Liver (tissue), 9 donors: Measurements from ENCODE around the gene PCSK1. TPM values are rescaled to one million over a fixed set of nuclear protein-coding genes. Genes with fewer than 3 reads are reported as not detected.

Experiments
- DNase-seq: peaks from one replicate; pipeline ENCODE4 v3.0.0-alpha.2; 2017; ENCODE audit warnings: low spot score
- H3K27ac ChIP-seq, 2 donors: one replicate each; pipeline ENCODE4 v1.7.0; 2013; ENCODE audit warnings: inconsistent platforms in 2 of 2, low read length in 2 of 2, control low read depth in 1 of 2, low read depth in 1 of 2, mild to moderate bottlenecking in 1 of 2
- H3K27me3 ChIP-seq, 4 donors: one replicate each; pipeline versions ENCODE4 v1.6.1 to v1.7.0; 2013; ENCODE audit warnings: low read length in 3 of 4, inconsistent platforms in 1 of 4, mild to moderate bottlenecking in 1 of 4, moderate library complexity in 1 of 4; ENCODE audit not compliant: control insufficient read depth in 4 of 4, insufficient read depth in 4 of 4
- H3K36me3 ChIP-seq, 4 donors: one replicate each; pipeline versions ENCODE4 v1.6.1 to v1.7.0; 2013; ENCODE audit warnings: low read length in 3 of 4, mild to moderate bottlenecking in 3 of 4, low read depth in 1 of 4, moderate library complexity in 1 of 4; ENCODE audit not compliant: control insufficient read depth in 4 of 4, insufficient read depth in 3 of 4
- H3K4me1 ChIP-seq, 4 donors: one replicate each; pipeline versions ENCODE4 v1.6.1 to v1.7.0; 2013; ENCODE audit warnings: low read length in 3 of 4, mild to moderate bottlenecking in 3 of 4, moderate library complexity in 1 of 4; ENCODE audit not compliant: control insufficient read depth in 4 of 4, insufficient read depth in 4 of 4
- H3K4me3 ChIP-seq, 3 donors: one replicate each; pipeline versions ENCODE4 v1.6.1 to v1.7.0; 2013; ENCODE audit warnings: low read length in 3 of 3, control low read depth in 1 of 3, low read depth in 1 of 3, mild to moderate bottlenecking in 1 of 3
- H3K9ac ChIP-seq, 2 donors: one replicate each; pipeline ENCODE4 v1.7.0; 2013; ENCODE audit warnings: low read length in 2 of 2, mild to moderate bottlenecking in 2 of 2, moderate library complexity in 2 of 2, control low read depth in 1 of 2, low read depth in 1 of 2
- H3K9me3 ChIP-seq, 4 donors: one replicate each; pipeline versions ENCODE4 v1.6.1 to v1.7.0; 2013; ENCODE audit warnings: low read length in 3 of 4; ENCODE audit not compliant: control insufficient read depth in 4 of 4
- EGR1 ChIP-seq, 2 donors: IDR thresholded peaks; 2 replicates each; pipeline ENCODE4 v1.6.1; 2016 to 2018; ENCODE audit warnings: antibody characterized with exemption in 2 of 2, low read depth in 2 of 2
- GABPA ChIP-seq, 2 donors: IDR thresholded peaks in 1 of 2; conservative IDR thresholded peaks in 1 of 2; 2 replicates each; pipeline ENCODE4 v1.6.1; 2016; ENCODE audit warnings: antibody characterized with exemption in 2 of 2, mild to moderate bottlenecking in 1 of 2, moderate library complexity in 1 of 2
- JUND ChIP-seq, 2 donors: IDR thresholded peaks; 2 replicates each; pipeline ENCODE4 v1.6.1; 2016; ENCODE audit warnings: antibody characterized with exemption in 2 of 2
- MAX ChIP-seq: IDR thresholded peaks from 2 replicates; pipeline ENCODE4 v1.6.1; 2016; ENCODE audit warnings: antibody characterized with exemption
- REST ChIP-seq: IDR thresholded peaks from 2 replicates; pipeline ENCODE4 v1.6.1; 2016; ENCODE audit warnings: antibody characterized with exemption, mild to moderate bottlenecking
- SP1 ChIP-seq: IDR thresholded peaks from 2 replicates; pipeline ENCODE4 v1.6.1; 2018; ENCODE audit warnings: antibody characterized with exemption, mild to moderate bottlenecking
- TAF1 ChIP-seq: conservative IDR thresholded peaks from 2 replicates; pipeline ENCODE4 v1.6.1; 2016; ENCODE audit warnings: antibody characterized with exemption, mild to moderate bottlenecking
- YY1 ChIP-seq: IDR thresholded peaks from 2 replicates; pipeline ENCODE4 v1.6.1; 2016; ENCODE audit warnings: antibody characterized with exemption, mild to moderate bottlenecking
- WGBS: extraction: QIAGEN DNeasy Blood & Tissue Kit; methylation state at CpG from one replicate; pipeline ENCODE4 v1.1.7; 2013; 5-methylcytosine and 5-hydroxymethylcytosine counted together
- polyA plus RNA-seq, 2 donors: library from polyadenylated mRNA; stranded (reverse) in 1 of 2; unstranded in 1 of 2; fragments of 200-250 nt in 1 of 2; fragments of >200 nt in 1 of 2; fragmentation: Nextera tagmentation in 1 of 2; extraction: Ambion mirVana in 1 of 2; gene quantifications; one replicate each; pipeline versions ENCODE4 v1.2.1 to v1.2.3, GENCODE V29; 2013 to 2015
- total RNA-seq, 2 donors: library from RNA; depleted of rRNA; stranded (reverse); fragments of >200 nt; gene quantifications; one replicate each; pipeline ENCODE4 v1.2.3, GENCODE V29; 2014
- donor health status: healthy.
- donor health status: healthy.
- donor health status: healthy.
- donor health status: healthy.
- donor health status: healthy.

The PCSK1 gene
- total and polyA plus RNA-seq, 4 donors = 0.01 to 0.09 (median 0.08) TPM

GRCh38 chr5:96432216-96433065 lies 607 bp downstream of the PCSK1 start (continued):
- no peak for TF ChIP-seq REST
- TF ChIP-seq JUND (IDR thresholded peaks at IDR 0.05) = no peak

GRCh38 chr5:96431376-96432187 lies 1.5 kb downstream of the PCSK1 start:
- H3K27ac ChIP-seq = no peak overlapping the region
- 16% methylated on average over 29 of the region's 29 CpGs for WGBS
- H3K4me3 ChIP-seq = no peak overlapping the region
- H3K36me3 ChIP-seq = no peaks in the 10 kb centered on the region
- H3K27me3 ChIP-seq = peaks cover 0 to 19% (median 8%) of the 10 kb centered on the region in 4 donors
- H3K9me3 ChIP-seq = peaks cover 0 to 3% (median 0%) of the 10 kb centered on the region in 4 donors
- H3K4me1 ChIP-seq = peaks cover 6 to 15% (median 7%) of the 10 kb centered on the region in 4 donors
- H3K9ac ChIP-seq = no peak overlapping the region
- TF ChIP-seq TAF1 = no peak
- no peak for TF ChIP-seq SP1
- no peak for TF ChIP-seq EGR1 (IDR thresholded peaks at IDR 0.05; ENCODE audit: low read depth in 2 of 2)
- no peak for TF ChIP-seq GABPA (IDR thresholded peaks at IDR 0.05 in 1 of 2, conservative IDR thresholded peaks at IDR 0.05 in 1 of 2)
- TF ChIP-seq REST = no peak
- TF ChIP-seq JUND (IDR thresholded peaks at IDR 0.05) = no peak
- no peak for TF ChIP-seq YY1
- no peak for DNase-seq

GRCh38 chr5:96427824-96428223 lies 5.2 kb downstream of the PCSK1 start:
- TF ChIP-seq REST (peak; percentile 82), MAX (no peak)
- H3K9ac ChIP-seq = no peak overlapping the region
- H3K4me1 ChIP-seq = peaks cover 5 to 7% (median 6%) of the 10 kb centered on the region in 4 donors
- no peak overlapping the region for H3K27ac ChIP-seq
- H3K4me3 ChIP-seq = no peak overlapping the region
- 64% methylated on average over 5 of the region's 5 CpGs for WGBS
- peaks cover 0 to 19% (median 8%) of the 10 kb centered on the region in 4 donors for H3K27me3 ChIP-seq
- no peak for DNase-seq
- H3K36me3 ChIP-seq = peaks cover 0 to 2% (median 0%) of the 10 kb centered on the region in 4 donors
- H3K9me3 ChIP-seq = peaks cover 0 to 3% (median 0%) of the 10 kb centered on the region in 4 donors
